ENCODE measurements around the gene COL5A2.

Gene COL5A2

DNA sequence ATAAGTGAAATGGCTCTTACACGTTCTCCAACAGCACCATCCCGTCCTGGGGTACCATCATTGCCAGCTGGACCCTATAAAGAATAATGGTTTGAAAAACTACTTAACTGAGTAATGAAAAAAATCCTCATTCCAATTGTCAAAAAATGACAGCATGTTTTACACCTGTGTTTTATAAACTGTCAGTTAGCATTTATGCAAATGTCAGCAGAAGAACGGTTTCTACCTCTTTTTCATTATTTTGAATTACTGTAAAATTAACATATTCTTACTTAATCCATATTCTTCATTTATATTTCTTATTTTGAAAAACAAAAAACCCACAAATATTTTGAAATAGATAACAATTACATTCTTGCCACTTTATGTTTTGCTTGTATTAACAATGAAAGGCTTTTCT lies 131.4 kb downstream of the COL5A2 start:
- no peak for DNase-seq (ENCODE audit: extremely low read depth, low read depth)
- TF ChIP-seq, protein P1, sequence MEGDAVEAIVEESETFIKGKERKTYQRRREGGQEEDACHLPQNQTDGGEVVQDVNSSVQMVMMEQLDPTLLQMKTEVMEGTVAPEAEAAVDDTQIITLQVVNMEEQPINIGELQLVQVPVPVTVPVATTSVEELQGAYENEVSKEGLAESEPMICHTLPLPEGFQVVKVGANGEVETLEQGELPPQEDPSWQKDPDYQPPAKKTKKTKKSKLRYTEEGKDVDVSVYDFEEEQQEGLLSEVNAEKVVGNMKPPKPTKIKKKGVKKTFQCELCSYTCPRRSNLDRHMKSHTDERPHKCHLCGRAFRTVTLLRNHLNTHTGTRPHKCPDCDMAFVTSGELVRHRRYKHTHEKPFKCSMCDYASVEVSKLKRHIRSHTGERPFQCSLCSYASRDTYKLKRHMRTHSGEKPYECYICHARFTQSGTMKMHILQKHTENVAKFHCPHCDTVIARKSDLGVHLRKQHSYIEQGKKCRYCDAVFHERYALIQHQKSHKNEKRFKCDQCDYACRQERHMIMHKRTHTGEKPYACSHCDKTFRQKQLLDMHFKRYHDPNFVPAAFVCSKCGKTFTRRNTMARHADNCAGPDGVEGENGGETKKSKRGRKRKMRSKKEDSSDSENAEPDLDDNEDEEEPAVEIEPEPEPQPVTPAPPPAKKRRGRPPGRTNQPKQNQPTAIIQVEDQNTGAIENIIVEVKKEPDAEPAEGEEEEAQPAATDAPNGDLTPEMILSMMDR (IDR thresholded peaks at IDR 0.05; ENCODE audit: low read depth, low read length, missing control alignments) = no peak
- H3K4me3 ChIP-seq (replicated peaks; ENCODE audit: low read depth, low read length) = no peak overlapping the region

DNA sequence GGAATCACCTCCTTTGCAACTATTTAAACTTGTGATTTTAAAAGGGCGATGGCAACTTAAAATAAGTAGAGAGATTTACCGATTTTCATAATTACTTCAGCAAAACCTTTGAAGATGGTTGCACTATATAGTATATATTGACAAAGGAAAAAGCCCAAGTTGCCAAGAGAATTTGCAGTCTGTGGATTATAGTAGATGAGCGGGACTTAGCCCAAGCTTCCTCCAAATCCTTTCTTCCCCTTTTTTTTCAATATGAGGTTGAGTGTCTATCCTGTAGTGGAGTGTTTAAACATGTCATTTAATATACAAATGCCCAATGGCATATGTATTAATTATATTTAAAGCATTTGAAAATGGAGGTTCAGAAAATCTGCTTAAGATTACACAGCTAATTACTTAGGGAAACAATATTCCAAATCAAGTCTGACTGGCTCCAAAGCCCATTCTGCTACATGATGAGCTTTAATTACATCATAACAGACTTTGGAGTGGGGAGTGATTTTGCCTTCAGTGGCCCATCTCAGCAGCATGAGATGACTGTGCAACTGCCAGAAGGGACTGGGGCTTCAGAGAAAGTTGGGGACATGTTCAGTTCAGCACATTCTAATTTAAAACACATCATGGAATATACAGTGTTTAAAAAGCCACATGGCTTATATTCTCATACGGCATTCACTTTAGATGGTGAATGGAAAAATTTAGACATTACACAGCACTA lies 132.2 kb downstream of the COL5A2 start:
- TF ChIP-seq, protein P1 (IDR thresholded peaks at IDR 0.05; ENCODE audit: low read depth, low read length, missing control alignments) = no peak
- DNase-seq (ENCODE audit: extremely low read depth, low read depth) = no peak
- no peak overlapping the region for H3K4me3 ChIP-seq (replicated peaks; ENCODE audit: low read depth, low read length)

DNA sequence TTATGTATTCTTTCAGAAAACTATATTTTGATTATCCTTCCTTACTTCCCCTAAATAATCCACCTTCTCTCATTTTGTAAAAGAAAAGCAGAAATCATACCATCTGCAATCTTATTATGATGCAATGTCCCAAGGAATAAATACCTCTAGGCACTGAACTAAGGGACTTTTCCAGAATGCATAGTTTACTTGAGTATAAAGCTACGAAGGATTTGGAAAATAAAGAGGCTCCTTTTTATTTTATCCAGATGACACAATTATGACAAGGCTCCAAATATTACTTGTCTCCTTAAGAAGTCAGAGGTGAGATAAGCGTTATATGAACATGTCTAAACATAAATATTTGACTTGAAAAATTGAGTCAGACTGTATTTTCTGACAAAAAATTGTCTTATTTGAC lies 133.2 kb downstream of the COL5A2 start:
- no peak for DNase-seq (ENCODE audit: extremely low read depth, low read depth)
- TF ChIP-seq, protein P1 (IDR thresholded peaks at IDR 0.05; ENCODE audit: low read depth, low read length, missing control alignments) = no peak
- H3K4me3 ChIP-seq (replicated peaks; ENCODE audit: low read depth, low read length) = no peak overlapping the region

DNA sequence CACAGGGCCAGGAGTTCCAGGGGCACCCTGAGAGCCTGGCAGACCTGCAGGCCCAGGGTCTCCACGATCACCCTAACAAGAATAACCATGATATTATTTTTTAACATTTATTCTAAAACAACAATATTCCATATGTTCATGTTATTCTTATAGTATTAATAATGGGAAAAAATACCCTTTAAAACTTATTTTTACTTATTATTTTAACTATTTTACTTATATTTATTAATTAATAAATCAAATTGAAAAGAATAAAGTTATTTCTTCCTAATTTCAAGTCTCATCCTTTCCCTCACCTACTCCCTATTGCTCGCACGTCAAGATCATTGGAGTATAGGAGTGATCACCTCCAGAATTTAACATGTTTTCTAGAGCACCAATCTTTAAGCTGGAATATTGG lies 133.7 kb downstream of the COL5A2 start:
- TF ChIP-seq, protein P1 (IDR thresholded peaks at IDR 0.05; ENCODE audit: low read depth, low read length, missing control alignments) = no peak
- no peak for DNase-seq (ENCODE audit: extremely low read depth, low read depth)

DNA sequence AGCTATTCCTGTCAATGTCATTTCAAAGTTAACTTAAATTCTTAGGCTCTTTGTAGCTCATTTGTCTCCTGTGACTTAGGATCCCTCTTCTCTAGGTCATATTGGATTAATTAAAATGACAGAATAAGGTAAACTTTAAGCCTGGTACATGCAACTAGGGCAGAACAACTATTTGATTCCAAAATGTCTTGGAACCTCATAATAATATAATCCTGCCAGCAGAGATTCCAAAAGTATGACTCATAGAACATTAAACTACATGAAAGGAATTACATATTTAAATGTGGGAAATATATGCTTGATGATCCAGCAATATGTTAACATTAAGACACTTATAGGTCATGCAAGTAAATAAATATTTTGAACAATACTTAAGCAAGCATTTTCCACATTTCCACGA lies 142.0 kb downstream of the COL5A2 start:
- no peak for DNase-seq (ENCODE audit: extremely low read depth, low read depth)
- TF ChIP-seq, protein P1 (IDR thresholded peaks at IDR 0.05; ENCODE audit: low read depth, low read length, missing control alignments) = no peak
- H3K4me3 ChIP-seq (replicated peaks; ENCODE audit: low read depth, low read length) = no peak overlapping the region

More for the DNA sequence above, 133.7 kb downstream of the COL5A2 start:
- no peak overlapping the region for H3K4me3 ChIP-seq (replicated peaks; ENCODE audit: low read depth, low read length)

DNA sequence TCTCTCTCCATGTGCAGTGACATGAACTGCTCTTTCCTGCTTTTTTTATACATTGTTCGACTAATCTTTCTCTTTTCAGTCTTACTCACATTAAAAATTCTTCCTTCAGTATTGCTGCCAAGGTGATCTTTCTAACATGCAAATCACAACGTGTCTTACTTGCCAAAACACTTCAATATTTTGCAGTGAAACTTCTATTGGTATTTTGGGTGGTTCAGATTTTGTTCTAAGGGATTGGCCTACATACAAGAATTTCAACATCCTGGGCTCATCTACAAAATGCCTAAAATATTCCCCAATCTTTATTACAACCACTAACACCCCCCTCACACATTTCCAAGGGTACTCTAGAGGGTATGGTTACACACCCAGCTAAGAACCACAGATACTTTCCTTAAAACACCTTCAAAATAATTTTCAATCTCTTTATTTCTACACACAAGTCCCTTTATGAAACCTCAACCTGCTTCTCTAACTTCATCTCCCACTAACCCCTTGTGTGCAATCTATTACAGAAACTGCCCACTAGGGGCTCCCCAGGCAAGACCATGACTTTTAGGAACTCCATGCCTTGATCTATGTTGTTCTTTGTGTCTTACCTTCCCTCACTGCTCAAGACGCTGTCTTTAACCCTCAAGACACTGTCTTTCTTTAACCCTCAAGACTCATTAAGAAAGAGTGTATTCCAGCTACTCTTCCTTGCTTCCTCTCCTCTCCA lies 154.5 kb downstream of the COL5A2 start:
- H3K4me3 ChIP-seq (replicated peaks; ENCODE audit: low read depth, low read length) = no peak overlapping the region
- TF ChIP-seq, protein P1 (IDR thresholded peaks at IDR 0.05; ENCODE audit: low read depth, low read length, missing control alignments) = peak; percentile 61
- no peak for DNase-seq (ENCODE audit: extremely low read depth, low read depth)

Data from HFF-Myc (cell line).